K562 (cell line): ENCODE measurements around the gene SIGLEC6. TPM values are rescaled to one million over a fixed set of nuclear protein-coding genes. Genes with fewer than 3 reads are reported as not detected.

Source experiments
- ATAC-seq: fragments of 200-7000 bp; cut with Tn5 transposase; 3 replicates; pipeline ENCODE4 v1.9.1; 2020; ENCODE audit warnings: moderate library complexity
- BruUV-seq: library from RNA; stranded (reverse); fragments of 400-500 nt; replicated peaks from 2 replicates; lab custom pipeline; 2021; lab: Mats Ljungman, UMichigan
- CTCF ChIA-PET: fragments of 300-600 bp; formaldehyde crosslinking; extraction: SDS; loops from one replicate; lab custom pipeline; 2021; ENCODE audit warnings: low intra/inter-chr PET ratio; lab: Yijun Ruan, JAX
- POLR2A ChIA-PET: fragments of 300-600, 350-650 bp; sonication (Branson Sonifier 250); formaldehyde crosslinking; extraction: SDS; loops from one replicate; lab custom pipeline; 2021; ENCODE audit warnings: antibody characterized with exemption, inconsistent platforms; lab: Yijun Ruan, JAX
- DNase-seq, 4 experiments: peaks; one replicate each; pipeline versions ENCODE4 v3.0.0 to v3.0.0-alpha.2; 2011 to 2018; ENCODE audit warnings: low spot score in 3 of 4, mixed read lengths in 3 of 4; ENCODE audit errors: extremely low read depth in 1 of 4
- FAIRE-seq: peaks from 2 replicates; lab custom pipeline; 2011; peaks lifted over from hg19 to GRCh38; lab: Jason Lieb, UNC
- H2AFZ ChIP-seq: 2 replicates; pipeline ENCODE4 v1.6.0; 2011; ENCODE audit warnings: low read depth, low read length, control low read depth, inconsistent platforms
- H3K27ac ChIP-seq: fragments of 200-600 bp; 3 replicates; pipeline ENCODE4 v1.8.0; 2011; ENCODE audit warnings: low read depth, mild to moderate bottlenecking, control low read depth, inconsistent platforms, low read length, moderate library complexity, mixed read lengths; ENCODE audit errors: extremely low read depth
- H3K27me3 ChIP-seq, 2 experiments: fragments of 300-600 bp in 1 of 2; 2 replicates in 1 of 2; 3 replicates in 1 of 2; pipeline versions ENCODE4 v1.6.0 to v1.8.0; 2011; ENCODE audit warnings: inconsistent platforms in 2 of 2, low read length in 2 of 2, mild to moderate bottlenecking in 1 of 2, mixed read lengths in 1 of 2, moderate library complexity in 1 of 2; ENCODE audit not compliant: control insufficient read depth in 2 of 2, insufficient read depth in 2 of 2
- H3K36me3 ChIP-seq: fragments of 300-600 bp; 3 replicates; pipeline ENCODE4 v1.8.0; 2011; ENCODE audit warnings: mild to moderate bottlenecking, low read length, inconsistent platforms; ENCODE audit not compliant: control insufficient read depth, insufficient read depth
- H3K4me1 ChIP-seq, 2 experiments: fragments of 200-600 bp in 1 of 2; replicated peaks in 1 of 2; 2 replicates in 1 of 2; 3 replicates in 1 of 2; pipeline versions ENCODE4 v1.5.1 to v1.8.0; 2011; ENCODE audit warnings: inconsistent platforms in 2 of 2, low read length in 2 of 2, mild to moderate bottlenecking in 1 of 2, mixed read lengths in 1 of 2, moderate library complexity in 1 of 2; ENCODE audit not compliant: control insufficient read depth in 2 of 2, insufficient read depth in 2 of 2
- H3K4me2 ChIP-seq: 2 replicates; pipeline ENCODE4 v1.6.1; 2011; ENCODE audit warnings: low read length, control low read depth, inconsistent platforms, mixed read lengths; ENCODE audit not compliant: insufficient read depth
- H3K4me3 ChIP-seq: fragments of 200-600 bp; sonication (generic), shearing (Covaris generic); 2 replicates; pipeline ENCODE4 v1.5.1; 2016; ENCODE audit warnings: control low read depth, inconsistent platforms
- H3K79me2 ChIP-seq: fragments of 200-600 bp; 3 replicates; pipeline ENCODE4 v1.8.0; 2011; ENCODE audit warnings: low read length, inconsistent platforms; ENCODE audit not compliant: control insufficient read depth, insufficient read depth
- H3K9ac ChIP-seq, 2 experiments: 2 replicates each; pipeline versions ENCODE4 v1.6.0 to v1.6.1; 2011; ENCODE audit warnings: low read depth in 2 of 2, low read length in 2 of 2, control low read depth in 1 of 2, inconsistent platforms in 1 of 2, mild to moderate bottlenecking in 1 of 2, mixed read lengths in 1 of 2; ENCODE audit not compliant: insufficient read depth in 1 of 2
- H3K9me1 ChIP-seq: one replicate; pipeline ENCODE4 v1.6.0; 2011; ENCODE audit warnings: inconsistent platforms, mild to moderate bottlenecking, low read length, moderate library complexity; ENCODE audit not compliant: control insufficient read depth, insufficient read depth
- H3K9me3 ChIP-seq: replicated peaks from 2 replicates; pipeline ENCODE4 v1.5.1; 2011; ENCODE audit warnings: low read depth, low read length, inconsistent platforms; ENCODE audit not compliant: control insufficient read depth, insufficient read depth
- H4K20me1 ChIP-seq: replicated peaks from 2 replicates; pipeline ENCODE4 v1.6.1; 2011; ENCODE audit warnings: low read length, inconsistent platforms, mixed read lengths; ENCODE audit not compliant: control insufficient read depth, insufficient read depth
- BRD4 ChIP-seq: fragments of 200-600 bp; sonication (generic); IDR thresholded peaks from 2 replicates; pipeline ENCODE4 v1.6.1; 2017; ENCODE audit warnings: inconsistent platforms
- POLR2AphosphoS2 ChIP-seq: IDR thresholded peaks from 2 replicates; pipeline ENCODE4 v1.6.1; 2012; ENCODE audit warnings: low read length, improper control_type of control experiment
- SMARCE1 ChIP-seq: fragments of 450-650 bp; IDR thresholded peaks from 2 replicates; pipeline ENCODE4 v1.7.1; 2016; ENCODE audit warnings: mild to moderate bottlenecking
- WGBS: fragments of 100-300 bp; shearing (Covaris generic); methylation state at CpG from one replicate; pipeline ENCODE4 v1.1.6; 2016; ENCODE audit warnings: low coverage, mixed read lengths; ENCODE audit not compliant: insufficient coverage; ENCODE audit errors: missing lambda C conversion rate; 5-methylcytosine and 5-hydroxymethylcytosine counted together
- in situ Hi-C: fragments of 300-500 bp; cut with MboI; formaldehyde crosslinking; loops from 4 replicates; pipeline ENCODE4 v1.15.0; 2018; ENCODE audit warnings: inconsistent platforms, mixed read lengths
- intact Hi-C: fragments of 100-400 bp; cut with micrococcal nuclease; formaldehyde crosslinking; loops from 2 replicates; pipeline ENCODE4 v1.14.2; 2022
- polyA plus RNA-seq, 8 experiments: library from polyadenylated mRNA; depleted of rRNA in 4 of 8; stranded (reverse) in 5 of 8; unstranded in 3 of 8; fragments of >200 nt; fragmentation: Nextera tagmentation in 2 of 8; fragmentation: Illumina TruSeq in 1 of 8; extraction: Ambion mirVana in 2 of 8; extraction: Trizol in 1 of 8; gene quantifications; 2 replicates each; pipeline versions ENCODE4 v1.2.1 to v1.2.3, GENCODE V29; 2011 to 2014; ENCODE audit warnings: inconsistent platforms in 1 of 8, missing spikeins in 1 of 8
- total RNA-seq, 7 experiments: library from RNA; depleted of rRNA in 6 of 7; stranded (reverse); fragments of >200 nt in 6 of 7; fragmentation: Illumina TruSeq in 2 of 7; extraction: Trizol in 2 of 7; gene quantifications; 2 replicates each; pipeline versions ENCODE4 v1.2.1 to v1.2.3, GENCODE V29; 2011 to 2021; ENCODE audit warnings: low replicate concordance in 1 of 7
- TF ChIP-seq, protein P1 (sequence below): sonication (generic); formaldehyde crosslinking; IDR thresholded peaks from 2 replicates; pipeline ENCODE4 v1.9.0; 2022; ENCODE audit warnings: mild to moderate bottlenecking, missing genetic modification reagents
- TF ChIP-seq, protein P2 (sequence below), 2 experiments: fragments of 200-800 bp in 1 of 2; sonication (Bioruptor generic) in 1 of 2; sonication (generic) in 1 of 2; formaldehyde crosslinking in 1 of 2; IDR thresholded peaks in 1 of 2; conservative IDR thresholded peaks in 1 of 2; 2 replicates each; pipeline versions ENCODE4 v1.5.0 to v1.6.1; 2016 to 2020; ENCODE audit warnings: missing compliant biosample characterization in 1 of 2, missing genetic modification characterization in 1 of 2, missing genetic modification reagents in 1 of 2
- TF ChIP-seq, protein P3 (sequence below), 2 experiments: fragments of 450-650 bp; IDR thresholded peaks; 2 replicates each; pipeline ENCODE4 v1.6.1; 2018; ENCODE audit warnings: mild to moderate bottlenecking in 2 of 2, low read depth in 1 of 2; ENCODE audit not compliant: partially characterized antibody in 2 of 2

SIGLEC6 gene
- total and polyA plus RNA-seq, 9 of the 15 experiments (the other 6 are each of a cell fraction or from before 2014, with no cell fraction given), result 0.03 to 17.5 (median 0.71) TPM

DNA sequence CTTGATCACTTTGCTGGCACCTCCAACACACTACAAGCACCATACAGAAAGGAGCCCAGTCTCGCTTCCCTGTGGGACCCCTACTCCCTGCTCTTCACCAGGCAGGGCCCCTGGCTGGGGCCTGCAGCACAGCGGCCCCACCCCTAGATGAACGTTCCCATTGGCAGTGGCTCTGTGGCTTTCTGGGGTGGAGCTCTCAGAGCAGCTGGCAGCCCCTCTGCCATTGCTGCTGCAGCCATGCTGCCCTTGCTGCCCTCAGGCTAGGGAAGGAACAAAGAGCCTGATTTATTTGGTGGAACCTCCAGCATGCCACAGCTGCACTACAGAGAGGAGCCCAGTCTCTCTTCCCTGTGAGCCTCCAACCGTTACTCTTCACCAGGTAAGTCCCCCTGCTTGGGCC is 5.8 kb downstream of the SIGLEC6 start:
- H3K36me3 ChIP-seq, result no peaks in the 10 kb centered on the region
- no peak overlapping the region for H3K4me2 ChIP-seq
- TF ChIP-seq SMARCE1, result no peak
- TF ChIP-seq, all 486 proteins: peak for 0
- Histone ChIP-seq H3K9ac (peak overlapping the region in 1 of 2 experiments; percentile 82; a peak in 2 of 4 replicates), H2AFZ (peak overlapping the region; percentile 85), H3K27ac (no peak overlapping the region; the same call in 2 of the 3 replicates), H3K4me1 (peaks cover 36 to 40% of the 10 kb centered on the region in 2 experiments), H3K4me3 (no peak overlapping the region), H3K9me3 (no peaks in the 10 kb centered on the region), H3K79me2 (no peaks in the 10 kb centered on the region), H4K20me1 (no peaks in the 10 kb centered on the region), H3K27me3 (no peaks in the 10 kb centered on the region), H3K9me1 (no peaks in the 10 kb centered on the region)
- DNase-seq (peak in 1 of 4 experiments; percentile 10), ATAC-seq (peak; percentile 46), FAIRE-seq (no peak)
- BruUV-seq, result no TSS peak
- WGBS, result 56% methylated on average over 4 of the region's 4 CpGs
- in situ Hi-C loops, result no loop called here
- ChIA-PET POLR2A (interaction anchor here (0.6 to 1.0 kb wide), 3 partner anchors 12 to 136 kb away, joined by 3 read pairs; no protein-coding TSS in a partner anchor), CTCF (no interaction called here)
- intact Hi-C loops, result no loop called here

GRCh38 chr19:51524666-51525264 is 6.7 kb downstream of the SIGLEC6 start:
- peak overlapping the region; percentile 85 for H2AFZ ChIP-seq
- in situ Hi-C loops (no loop called here), intact Hi-C loops (no loop called here)
- no peaks in the 10 kb centered on the region for H3K27me3 ChIP-seq
- H3K9me3 ChIP-seq, result peaks cover 2% of the 10 kb centered on the region; the same call in 1 of the 2 replicates
- H3K79me2 ChIP-seq, result no peaks in the 10 kb centered on the region
- CTCF ChIA-PET, result no interaction called here
- H3K4me3 ChIP-seq, result no peak overlapping the region
- BruUV-seq, result no TSS peak
- POLR2A ChIA-PET, result interaction anchor here (0.6 kb wide), 1 partner anchor 11 kb away, joined by 3 read pairs; no protein-coding TSS in a partner anchor
- WGBS, result 48% methylated on average over 8 of the region's 8 CpGs
- peak in 2 of 4 experiments; percentile 28 to 59 for DNase-seq
- H3K27ac ChIP-seq, result peak overlapping the region; percentile 38; the same call in 1 of the 3 replicates
- H3K9ac ChIP-seq, result peak overlapping the region; percentile 13 to 87; a peak in 3 of 4 replicates
- 0 out of 3 replicates have a peak, but pooled peaks cover 2% of the 10 kb centered on the region for H3K36me3 ChIP-seq
- ATAC-seq, result peak; percentile 55
- H3K9me1 ChIP-seq, result no peaks in the 10 kb centered on the region
- H3K4me2 ChIP-seq, result 0 out of 2 replicates have a peak overlapping the region, but pooled peaks have one; percentile 4
- H3K4me1 ChIP-seq, result peaks cover 29 to 40% of the 10 kb centered on the region in 2 experiments
- no peaks in the 10 kb centered on the region for H4K20me1 ChIP-seq
- peak; percentile 35 for FAIRE-seq
- TF ChIP-seq BRD4 (no peak), POLR2AphosphoS2 (no peak)
- TF ChIP-seq, protein P1, sequence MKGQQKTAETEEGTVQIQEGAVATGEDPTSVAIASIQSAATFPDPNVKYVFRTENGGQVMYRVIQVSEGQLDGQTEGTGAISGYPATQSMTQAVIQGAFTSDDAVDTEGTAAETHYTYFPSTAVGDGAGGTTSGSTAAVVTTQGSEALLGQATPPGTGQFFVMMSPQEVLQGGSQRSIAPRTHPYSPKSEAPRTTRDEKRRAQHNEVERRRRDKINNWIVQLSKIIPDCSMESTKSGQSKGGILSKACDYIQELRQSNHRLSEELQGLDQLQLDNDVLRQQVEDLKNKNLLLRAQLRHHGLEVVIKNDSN (CRISPR knock-in tag), result no peak
- TF ChIP-seq, protein P2, sequence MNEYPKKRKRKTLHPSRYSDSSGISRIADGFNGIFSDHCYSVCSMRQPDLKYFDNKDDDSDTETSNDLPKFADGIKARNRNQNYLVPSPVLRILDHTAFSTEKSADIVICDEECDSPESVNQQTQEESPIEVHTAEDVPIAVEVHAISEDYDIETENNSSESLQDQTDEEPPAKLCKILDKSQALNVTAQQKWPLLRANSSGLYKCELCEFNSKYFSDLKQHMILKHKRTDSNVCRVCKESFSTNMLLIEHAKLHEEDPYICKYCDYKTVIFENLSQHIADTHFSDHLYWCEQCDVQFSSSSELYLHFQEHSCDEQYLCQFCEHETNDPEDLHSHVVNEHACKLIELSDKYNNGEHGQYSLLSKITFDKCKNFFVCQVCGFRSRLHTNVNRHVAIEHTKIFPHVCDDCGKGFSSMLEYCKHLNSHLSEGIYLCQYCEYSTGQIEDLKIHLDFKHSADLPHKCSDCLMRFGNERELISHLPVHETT (CRISPR knock-in tag; conservative IDR thresholded peaks at IDR 0.05 in 1 of 2, IDR thresholded peaks at IDR 0.05 in 1 of 2), result 0 out of 4 replicates have a peak, but pooled peaks of 1 of the 2 experiments have one; percentile 11
- TF ChIP-seq, protein P3, sequence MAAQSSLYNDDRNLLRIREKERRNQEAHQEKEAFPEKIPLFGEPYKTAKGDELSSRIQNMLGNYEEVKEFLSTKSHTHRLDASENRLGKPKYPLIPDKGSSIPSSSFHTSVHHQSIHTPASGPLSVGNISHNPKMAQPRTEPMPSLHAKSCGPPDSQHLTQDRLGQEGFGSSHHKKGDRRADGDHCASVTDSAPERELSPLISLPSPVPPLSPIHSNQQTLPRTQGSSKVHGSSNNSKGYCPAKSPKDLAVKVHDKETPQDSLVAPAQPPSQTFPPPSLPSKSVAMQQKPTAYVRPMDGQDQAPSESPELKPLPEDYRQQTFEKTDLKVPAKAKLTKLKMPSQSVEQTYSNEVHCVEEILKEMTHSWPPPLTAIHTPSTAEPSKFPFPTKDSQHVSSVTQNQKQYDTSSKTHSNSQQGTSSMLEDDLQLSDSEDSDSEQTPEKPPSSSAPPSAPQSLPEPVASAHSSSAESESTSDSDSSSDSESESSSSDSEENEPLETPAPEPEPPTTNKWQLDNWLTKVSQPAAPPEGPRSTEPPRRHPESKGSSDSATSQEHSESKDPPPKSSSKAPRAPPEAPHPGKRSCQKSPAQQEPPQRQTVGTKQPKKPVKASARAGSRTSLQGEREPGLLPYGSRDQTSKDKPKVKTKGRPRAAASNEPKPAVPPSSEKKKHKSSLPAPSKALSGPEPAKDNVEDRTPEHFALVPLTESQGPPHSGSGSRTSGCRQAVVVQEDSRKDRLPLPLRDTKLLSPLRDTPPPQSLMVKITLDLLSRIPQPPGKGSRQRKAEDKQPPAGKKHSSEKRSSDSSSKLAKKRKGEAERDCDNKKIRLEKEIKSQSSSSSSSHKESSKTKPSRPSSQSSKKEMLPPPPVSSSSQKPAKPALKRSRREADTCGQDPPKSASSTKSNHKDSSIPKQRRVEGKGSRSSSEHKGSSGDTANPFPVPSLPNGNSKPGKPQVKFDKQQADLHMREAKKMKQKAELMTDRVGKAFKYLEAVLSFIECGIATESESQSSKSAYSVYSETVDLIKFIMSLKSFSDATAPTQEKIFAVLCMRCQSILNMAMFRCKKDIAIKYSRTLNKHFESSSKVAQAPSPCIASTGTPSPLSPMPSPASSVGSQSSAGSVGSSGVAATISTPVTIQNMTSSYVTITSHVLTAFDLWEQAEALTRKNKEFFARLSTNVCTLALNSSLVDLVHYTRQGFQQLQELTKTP (IDR thresholded peaks at IDR 0.05; ENCODE audit: low read depth in 1 of 2, partially characterized antibody in 2 of 2), result no peak
